NCI-H1417 (cell line): ENCODE results near the gene GKN1.
A peak's percentile ranks its signal among the peaks of the same experiment; 100 is the strongest.

Experiments
- DNase-seq, 3 experiments: peaks; one replicate each; lab custom pipeline; 2025; lab: John Stamatoyannopoulos, UW

Gene GKN1

GRCh38 chr2:69007603-69008002 lies 33.2 kb downstream of the GKN1 start:
- DNase-seq: no peak

GRCh38 chr2:69010437-69011194 lies 36.2 kb downstream of the GKN1 start:
- peak in 1 of 3 experiments; percentile 34 for DNase-seq

GRCh38 chr2:69011611-69012157 lies 37.2 kb downstream of the GKN1 start:
- DNase-seq: peak in 1 of 3 experiments; percentile 18

GRCh38 chr2:69012310-69013141 lies 38.1 kb downstream of the GKN1 start:
- peak; percentile 78 to 92 (median 88) for DNase-seq

GRCh38 chr2:69013142-69013839 lies 38.9 kb downstream of the GKN1 start, which contains the start of gene ANTXR1:
ANTXR1 (plus strand) TSS chr2:69013179; CDS start chr2:69013500, 321 bp downstream.
- DNase-seq: peak; percentile 78 to 92 (median 88)

GRCh38 chr2:69013840-69014821 lies 39.7 kb downstream of the GKN1 start:
- peak in 1 of 3 experiments; percentile 59 for DNase-seq

- no peak for DNase-seq
These were observed 42.6 kb downstream of the GKN1 start for GRCh38 chr2:69017080-69017479.

- DNase-seq: no peak
These were observed 43.4 kb downstream of the GKN1 start for GRCh38 chr2:69017835-69018234.

GRCh38 chr2:69018678-69019095 lies 44.3 kb downstream of the GKN1 start:
- no peak for DNase-seq

- DNase-seq: peak in 1 of 3 experiments; percentile 11
These were observed 46.3 kb downstream of the GKN1 start for GRCh38 chr2:69020496-69021426.

GRCh38 chr2:69021727-69022126 lies 47.3 kb downstream of the GKN1 start:
- no peak for DNase-seq

GRCh38 chr2:69022548-69022947 lies 48.1 kb downstream of the GKN1 start:
- DNase-seq: no peak

GRCh38 chr2:69023236-69023635 lies 48.8 kb downstream of the GKN1 start:
- DNase-seq: no peak

GRCh38 chr2:69026026-69026425 lies 51.6 kb downstream of the GKN1 start:
- peak; percentile 46 to 70 (median 68) for DNase-seq

- no peak for DNase-seq
These were observed 52.4 kb downstream of the GKN1 start for GRCh38 chr2:69026691-69027459.
